HG03039 (cell line): ENCODE results near the gene HSP90B1.

Source experiments
- ATAC-seq: cut with Tn5 transposase; IDR thresholded peaks from one replicate; pipeline ENCODE4 v1.9.1; 2021; ENCODE audit warnings: mild to moderate bottlenecking, moderate library complexity; ENCODE audit not compliant: unreplicated experiment

HSP90B1 gene

DNA sequence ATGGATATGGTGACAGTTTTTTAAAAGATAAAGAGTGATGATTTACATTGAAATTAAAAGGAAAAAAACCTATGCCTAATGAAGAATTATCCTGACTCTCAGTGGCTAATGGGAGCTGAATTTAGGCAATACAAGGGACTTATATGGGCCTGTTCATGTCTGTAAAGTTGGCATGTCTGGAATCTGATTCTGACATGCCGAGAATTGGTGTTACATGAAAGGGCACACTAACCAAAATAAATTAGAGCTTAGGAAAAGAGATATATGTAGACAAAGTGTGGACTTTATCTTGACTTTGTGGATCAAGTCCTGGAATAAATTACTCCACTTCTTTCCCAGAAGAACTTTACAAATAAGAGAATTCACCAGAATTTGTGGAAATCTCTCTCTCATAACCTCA, 36.5 kb downstream of the HSP90B1 start:
- ATAC-seq: no peak

DNA sequence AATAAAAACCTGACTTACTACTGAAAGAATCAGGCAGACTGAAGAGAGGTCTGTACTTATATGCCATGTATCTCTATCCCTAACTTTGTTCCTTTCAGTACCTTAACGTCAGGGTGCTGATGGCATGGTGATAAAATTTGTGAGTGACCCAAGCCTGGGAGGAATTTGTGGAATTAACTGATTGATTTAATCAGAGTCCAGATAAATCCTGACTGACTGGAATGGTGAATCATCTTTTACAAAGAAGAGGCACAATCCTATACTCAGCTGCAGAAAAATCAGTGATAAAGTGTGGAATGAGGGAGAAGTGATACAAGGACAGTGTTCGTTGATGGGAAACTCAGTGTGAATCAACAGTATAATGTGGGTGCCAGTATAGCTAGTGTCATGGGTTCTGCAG, 39.2 kb downstream of the HSP90B1 start:
- ATAC-seq: no peak

DNA sequence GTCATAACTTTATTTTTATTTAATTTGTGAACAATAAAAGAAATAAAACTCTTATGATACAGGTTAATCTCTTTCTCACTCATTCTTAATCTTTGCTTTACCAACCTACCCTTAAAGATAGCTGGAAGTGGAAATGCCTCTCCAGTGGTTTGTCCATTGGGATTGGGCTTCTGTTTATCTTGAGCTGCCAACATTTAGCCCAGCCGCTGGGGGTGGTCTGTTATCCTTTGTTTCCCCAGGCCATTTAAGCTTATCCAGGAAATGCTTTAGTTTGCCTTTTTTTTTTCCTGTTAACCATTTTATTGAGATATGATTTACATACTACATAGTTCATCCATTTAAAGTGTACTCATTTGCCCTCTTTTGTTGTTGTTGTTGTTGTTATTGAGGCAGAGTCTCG, 43.7 kb downstream of the HSP90B1 start:
- ATAC-seq: no peak

DNA sequence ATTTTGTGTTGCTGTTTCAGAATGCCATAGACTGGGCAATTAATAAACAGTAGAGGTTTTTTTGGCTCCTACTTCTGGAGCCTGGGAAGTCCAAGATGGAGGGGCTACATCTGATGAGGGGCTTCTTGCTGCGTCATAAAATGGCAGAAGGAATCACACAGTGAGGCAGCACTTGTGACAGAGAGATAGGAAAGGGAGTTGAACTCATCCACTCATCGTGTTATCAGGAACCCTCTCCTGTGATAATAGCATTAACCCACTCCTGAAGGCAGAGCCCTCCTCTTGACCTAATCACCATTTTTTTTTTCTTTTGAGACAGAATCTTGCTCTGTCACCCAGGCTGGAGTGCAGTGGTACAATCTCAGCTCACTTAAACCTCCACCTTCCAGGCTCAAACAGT, 45.2 kb downstream of the HSP90B1 start:
- ATAC-seq: no peak

DNA sequence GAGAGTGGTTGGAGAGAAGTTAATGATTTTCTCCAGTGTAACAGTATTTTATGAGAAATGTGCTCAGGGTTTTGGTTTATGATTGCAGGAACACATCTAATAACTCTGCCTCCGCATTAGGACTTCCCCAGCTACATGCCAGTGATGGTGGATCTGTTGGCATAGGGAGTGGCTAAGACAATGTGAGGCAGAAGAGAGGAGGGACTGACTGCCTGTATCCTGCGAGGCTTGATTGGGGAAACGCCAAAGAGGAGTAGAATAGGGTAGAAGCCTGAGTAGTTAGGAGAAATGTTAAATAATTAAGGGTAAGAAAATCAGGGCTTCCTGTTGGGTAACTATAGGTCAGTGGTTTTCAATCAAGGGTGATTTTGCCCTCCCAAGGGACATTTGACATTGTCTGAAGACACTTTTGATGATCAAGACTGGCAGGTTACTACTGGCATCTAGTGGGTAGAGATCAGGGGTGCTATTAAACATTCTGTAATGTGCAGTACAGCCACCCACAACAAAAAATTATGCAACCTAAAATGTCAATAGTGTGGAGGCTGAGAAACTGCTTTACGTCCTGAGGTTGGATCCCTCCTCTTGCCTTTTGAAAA, 48.3 kb downstream of the HSP90B1 start:
- no peak for ATAC-seq

DNA sequence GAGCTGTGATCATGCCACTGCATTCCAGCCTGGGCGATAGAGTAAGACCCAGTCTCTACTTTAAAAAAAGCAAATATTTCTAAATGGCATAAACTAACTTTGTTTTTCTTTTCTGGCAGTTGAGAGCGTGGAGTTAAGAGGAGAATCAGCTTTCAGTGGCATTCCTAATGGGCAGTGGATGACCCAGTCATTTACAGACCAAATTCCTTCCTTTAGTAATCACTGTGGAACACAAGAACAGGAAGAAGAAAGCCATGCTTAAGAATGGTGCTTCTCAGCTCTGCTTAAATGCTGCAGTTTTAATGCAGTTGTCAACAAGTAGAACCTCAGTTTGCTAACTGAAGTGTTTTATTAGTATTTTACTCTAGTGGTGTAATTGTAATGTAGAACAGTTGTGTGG, 56.6 kb downstream of the HSP90B1 start:
- no peak for ATAC-seq

DNA sequence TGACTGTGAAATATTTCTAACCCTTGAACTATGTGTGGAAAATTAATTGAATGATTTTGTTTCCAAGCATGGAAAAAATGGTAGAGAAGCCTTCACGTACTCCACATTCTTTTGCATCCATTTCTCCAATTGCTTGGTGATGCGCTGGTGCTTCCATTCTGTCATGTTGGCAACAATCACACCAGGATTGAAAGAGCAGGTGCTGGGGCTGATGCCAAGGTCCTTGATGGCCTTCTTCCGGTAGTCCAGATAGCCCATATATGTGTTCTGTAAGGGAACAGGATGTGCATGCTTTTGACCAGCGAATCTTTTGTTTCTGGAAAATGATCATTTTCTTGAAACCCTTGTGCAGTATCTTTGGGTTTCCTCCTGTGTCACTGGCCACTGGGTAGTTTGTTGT, 64.0 kb downstream of the HSP90B1 start:
- no peak for ATAC-seq

DNA sequence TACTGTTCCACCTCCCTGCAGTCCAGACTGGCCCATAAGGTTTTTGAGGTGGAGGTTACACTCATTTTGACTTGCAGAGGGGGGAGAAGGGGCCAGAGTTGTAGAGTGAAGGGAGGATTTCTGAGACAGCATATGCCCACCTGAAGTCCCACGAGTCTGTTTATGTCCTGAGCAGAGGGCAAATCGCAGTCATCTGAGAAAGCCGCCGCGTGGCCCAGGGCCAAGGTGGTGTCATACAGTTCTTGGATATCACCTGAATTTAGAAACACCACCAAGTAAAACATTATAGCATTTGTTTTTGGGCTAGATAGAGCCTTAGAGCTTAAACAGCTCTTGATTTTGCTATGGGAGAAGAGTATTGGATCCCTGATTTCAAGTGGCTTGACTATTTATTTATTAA, 66.4 kb downstream of the HSP90B1 start:
- no peak for ATAC-seq

DNA sequence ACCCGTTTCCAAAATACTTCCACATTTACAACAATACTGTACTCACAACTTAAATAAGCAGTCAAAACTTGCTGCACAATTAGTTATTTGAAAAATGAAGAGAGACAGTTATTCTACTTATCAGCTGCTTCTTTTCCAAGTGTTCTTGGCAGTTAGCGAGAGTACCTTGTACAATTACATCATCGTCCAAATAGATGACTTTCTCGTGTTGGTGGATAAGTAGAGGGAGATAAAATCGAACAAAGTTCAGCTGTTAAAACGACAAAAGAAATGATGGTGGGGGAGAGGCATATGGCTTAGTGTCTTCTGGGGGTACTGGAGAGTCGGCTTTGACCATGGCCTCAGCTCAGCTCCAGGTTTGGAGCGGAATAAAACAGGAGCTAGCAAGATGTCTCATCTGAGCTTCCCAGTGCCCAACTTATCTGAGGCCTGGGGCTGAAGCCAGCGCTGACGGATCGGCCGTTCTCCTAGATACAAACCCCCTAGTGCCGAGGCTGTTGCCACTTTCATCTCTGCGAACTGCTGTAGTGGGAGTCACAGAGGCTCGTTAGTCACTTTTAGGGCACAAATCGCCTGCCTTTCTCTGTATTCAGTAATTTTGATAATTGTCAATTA, 67.2 kb downstream of the HSP90B1 start:
- no peak for ATAC-seq
